K562 treated with DMSO at 1 percent for 24 hours (cell line): Measurements from ENCODE around the gene GLS. TPM values are rescaled to one million over a fixed set of nuclear protein-coding genes. Genes with fewer than 3 reads are reported as not detected.

Experiments used
- total RNA-seq: library from RNA; unstranded; fragments of 300-600 nt; gene quantifications from 2 replicates; pipeline ENCODE4 v1.2.3, GENCODE V29; 2022; ENCODE audit warnings: low read depth; ENCODE audit not compliant: insufficient read depth

The GLS gene
- total RNA-seq: 18.9 and 23.8 TPM in 2 replicates

DNA sequence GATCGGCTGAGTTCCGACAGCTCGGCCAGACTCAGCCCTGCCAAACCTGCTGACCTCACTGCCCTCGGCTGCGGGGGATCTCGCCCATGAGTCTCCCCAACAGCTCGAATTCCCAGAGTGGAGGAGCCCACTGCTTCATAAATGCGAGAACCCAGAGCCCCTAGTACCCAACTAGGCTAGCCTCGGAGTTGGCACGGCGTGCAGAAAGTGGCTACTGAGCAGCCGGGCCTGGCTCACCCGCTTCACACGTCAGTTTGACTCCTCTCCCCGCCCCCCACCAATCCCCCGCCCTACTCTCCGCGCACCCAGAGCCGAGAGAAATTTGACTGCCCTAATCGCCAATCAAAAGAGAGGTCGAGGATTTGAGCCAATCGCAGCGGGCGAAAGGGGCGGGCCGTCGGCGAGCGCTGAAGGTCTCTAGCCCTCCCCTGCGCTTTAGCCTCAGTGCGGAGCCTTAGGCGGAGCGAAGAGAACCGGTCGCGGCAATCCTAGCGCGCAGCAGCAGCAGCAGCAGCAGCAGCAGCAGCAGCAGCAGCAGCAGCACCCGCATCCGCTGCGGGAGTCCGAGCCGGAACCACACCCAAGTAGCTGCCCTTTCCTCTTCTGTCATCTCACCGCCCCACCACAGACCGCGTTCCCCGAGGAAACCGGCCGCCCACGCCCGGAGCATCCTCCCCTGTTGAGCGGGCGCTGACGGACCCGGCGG lies at the start of gene GLS:
Gene GLS (plus strand): TSS at position 444 of the 706 bp plus-strand sequence. CDS start 264 bp downstream, outside the sequence.

DNA sequence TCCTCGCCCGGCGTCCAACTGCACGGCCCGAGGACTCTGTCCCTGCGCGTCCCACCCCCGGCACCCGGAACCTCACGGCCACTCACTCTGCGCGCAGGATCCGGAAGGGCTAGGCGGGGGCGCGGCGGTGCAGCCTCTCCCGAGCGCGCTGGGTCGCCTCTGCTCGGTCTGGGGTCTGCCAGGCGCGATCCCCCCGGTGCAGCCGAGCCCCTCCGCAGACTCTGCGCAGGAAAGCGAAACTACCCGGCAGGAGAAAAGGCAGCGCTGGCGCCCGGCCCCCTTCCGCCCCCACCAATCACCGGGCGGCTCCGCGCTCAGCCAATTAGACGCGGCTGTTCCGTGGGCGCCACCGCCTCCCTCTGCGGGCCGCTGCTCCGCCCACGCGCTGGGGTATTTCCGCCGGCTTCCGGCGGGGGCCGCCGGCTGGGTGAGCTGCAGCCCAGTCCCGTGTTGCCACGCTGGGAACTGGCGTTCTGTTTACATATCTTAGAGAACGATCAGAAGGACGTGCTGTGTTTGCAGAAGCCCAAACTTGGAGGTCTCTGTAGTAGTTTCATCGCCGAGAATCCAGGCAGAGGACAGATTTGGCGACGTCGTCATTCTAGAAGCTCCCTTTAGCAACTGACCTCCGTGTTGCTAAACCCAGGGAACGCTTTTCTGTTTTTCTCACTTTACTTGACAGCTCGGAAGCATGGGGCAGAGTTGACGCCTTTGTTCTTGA lies 133.5 kb downstream of the GLS start, which contains the start of gene STAT1:
Gene STAT1 (minus strand): TSS at position 240 of the 721 bp plus-strand sequence. CDS start 4,168 bp downstream, outside the sequence.

Other genes starting within 250 kb of the GLS start
- 10.2 and 12.2 TPM in 2 replicates for gene NAB1, start 231.7 kb upstream of the GLS start, total RNA-seq
- 38.1 and 43.1 TPM in 2 replicates for gene STAT1, start 133.3 kb downstream of the GLS start, total RNA-seq